Stimulated activated CD8-positive, alpha-beta memory T cell treated with anti-CD3 and anti-CD28 coated beads, Interleukin-12 subunit alpha, Interleukin-12 subunit beta, amount 100 ng/mL, for 4 hours (primary cell): ENCODE data around the gene PTPMT1.
A peak's percentile ranks its signal among the peaks of the same experiment; 100 is the strongest.

Experiments used
- DNase-seq: peaks from one replicate; pipeline ENCODE4 v3.0.0-alpha.2; 2020; ENCODE audit warnings: low read depth

Gene PTPMT1

DNA sequence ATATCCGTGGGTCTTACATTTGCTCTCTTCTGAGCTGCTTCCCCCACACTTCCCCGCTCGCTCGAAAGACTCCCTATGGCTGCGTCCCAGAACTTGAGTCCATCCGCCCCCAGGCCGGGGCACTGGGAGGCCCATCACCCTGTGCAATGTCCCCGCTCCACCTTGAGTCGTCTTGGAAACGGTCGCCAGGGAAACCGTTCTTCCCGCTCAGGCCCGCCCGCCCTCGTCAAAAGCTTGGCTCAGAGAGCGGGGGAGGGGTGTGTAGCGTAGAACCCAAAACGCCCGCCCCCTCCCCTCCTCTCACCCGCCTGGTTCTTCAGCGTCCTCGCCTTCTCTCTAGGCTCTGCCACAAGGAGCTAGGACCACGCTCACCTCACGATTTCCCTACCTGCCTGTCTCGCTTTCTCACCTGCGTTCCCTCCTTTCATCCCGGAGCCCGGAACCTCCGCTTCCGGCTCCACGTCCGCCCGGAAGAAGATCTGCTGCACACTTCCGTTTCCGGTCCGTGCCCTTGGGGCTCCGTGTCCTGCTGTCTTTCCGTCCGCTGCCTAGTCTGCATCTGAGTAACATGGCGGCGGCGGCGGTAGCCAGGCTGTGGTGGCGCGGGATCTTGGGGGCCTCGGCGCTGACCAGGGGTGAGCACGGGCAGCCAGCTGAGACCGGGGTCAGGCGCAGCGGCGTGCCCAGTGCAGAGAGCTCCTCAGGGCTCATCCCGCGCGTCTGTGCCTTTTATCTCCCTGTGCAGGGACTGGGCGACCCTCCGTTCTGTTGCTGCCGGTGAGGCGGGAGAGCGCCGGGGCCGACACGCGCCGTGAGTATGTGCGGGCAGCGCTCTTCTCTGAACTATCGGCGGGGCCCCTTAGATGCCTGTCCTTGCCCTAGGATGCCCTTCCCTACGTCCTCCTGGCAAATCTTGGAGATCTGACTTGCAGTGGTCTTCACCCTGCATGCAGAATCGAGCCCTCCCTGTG, 13.4 kb downstream of the PTPMT1 start, which contains the start of the genes KBTBD4 and NDUFS3:
Gene KBTBD4, minus strand, starts transcription at position 447 of the 971 bp plus-strand sequence. Its CDS starts 19 bp downstream, at position 428.
Gene NDUFS3, plus strand, starts transcription at position 551 of the 971 bp plus-strand sequence. Its CDS starts 18 bp downstream, at position 569.
- peak; percentile 74 for DNase-seq

- no peak for DNase-seq
Measured at GRCh38 chr11:47583844-47584243, 18.4 kb downstream of the PTPMT1 start.

GRCh38 chr11:47586098-47586855, 20.9 kb downstream of the PTPMT1 start, which contains the start of gene FAM180B:
TSS of gene FAM180B (plus strand) at chr11:47586678. CDS start at chr11:47586769, 91 bp downstream.
- DNase-seq = no peak

DNA sequence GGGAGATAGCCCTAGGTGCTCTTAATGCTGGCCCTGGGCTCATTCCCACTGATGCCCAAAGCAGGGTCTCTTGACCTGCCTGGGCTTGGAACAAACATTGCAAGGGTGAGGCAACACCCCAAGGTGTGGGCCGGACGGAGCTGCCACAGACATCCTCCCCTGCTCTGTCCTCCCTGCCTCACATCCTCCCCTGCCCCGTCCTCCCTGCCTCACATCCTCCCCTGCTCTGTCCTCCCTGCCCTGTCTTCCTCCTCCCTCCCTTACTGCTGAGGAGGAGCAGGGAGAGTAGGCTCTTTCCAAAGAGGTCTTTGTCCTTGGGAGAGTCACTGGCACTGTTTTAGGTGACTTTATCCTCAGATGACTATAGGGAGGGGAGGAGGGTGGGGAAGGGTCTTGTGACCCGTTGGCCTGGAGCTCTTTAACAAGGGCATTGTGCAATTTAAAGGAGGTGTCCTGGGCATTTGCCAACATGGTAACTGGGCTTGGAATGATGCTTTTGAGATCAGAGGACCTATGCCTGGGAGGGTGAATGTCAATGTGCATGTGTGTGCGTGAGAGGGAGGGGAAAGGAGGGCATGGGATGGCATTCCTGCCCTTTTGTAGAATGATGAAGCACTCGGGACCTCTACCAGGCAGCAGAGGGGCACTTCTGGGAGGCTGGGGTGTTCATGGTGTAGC, 21.8 kb downstream of the PTPMT1 start:
- no peak for DNase-seq

DNA sequence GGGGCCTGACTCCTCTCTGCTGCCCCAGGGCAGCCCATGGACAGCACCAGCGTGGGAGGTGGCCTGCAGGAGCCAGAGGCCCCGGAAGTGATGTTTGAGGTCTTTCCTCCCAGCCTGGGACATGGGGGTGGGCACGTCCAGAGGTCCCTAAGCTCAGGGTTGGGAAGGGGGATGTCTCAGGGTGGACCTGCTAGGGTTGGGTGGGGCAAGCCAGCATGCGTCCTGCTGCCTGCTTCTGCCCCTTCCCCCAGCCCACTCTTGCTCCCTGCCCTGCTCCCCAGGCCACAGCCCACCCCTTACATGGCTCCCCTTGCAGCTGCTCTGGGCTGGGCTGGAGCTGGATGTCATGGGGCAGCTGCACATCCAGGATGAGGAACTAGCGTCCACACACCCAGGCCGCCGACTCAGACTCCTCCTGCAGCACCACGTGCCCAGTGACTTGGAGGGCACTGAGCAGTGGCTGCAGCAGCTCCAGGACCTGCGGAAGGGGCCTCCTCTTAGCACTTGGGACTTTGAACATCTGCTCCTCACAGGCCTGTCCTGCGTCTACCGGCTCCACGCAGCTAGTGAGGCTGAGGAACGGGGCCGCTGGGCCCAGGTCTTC, 22.4 kb downstream of the PTPMT1 start:
- DNase-seq = no peak

DNA sequence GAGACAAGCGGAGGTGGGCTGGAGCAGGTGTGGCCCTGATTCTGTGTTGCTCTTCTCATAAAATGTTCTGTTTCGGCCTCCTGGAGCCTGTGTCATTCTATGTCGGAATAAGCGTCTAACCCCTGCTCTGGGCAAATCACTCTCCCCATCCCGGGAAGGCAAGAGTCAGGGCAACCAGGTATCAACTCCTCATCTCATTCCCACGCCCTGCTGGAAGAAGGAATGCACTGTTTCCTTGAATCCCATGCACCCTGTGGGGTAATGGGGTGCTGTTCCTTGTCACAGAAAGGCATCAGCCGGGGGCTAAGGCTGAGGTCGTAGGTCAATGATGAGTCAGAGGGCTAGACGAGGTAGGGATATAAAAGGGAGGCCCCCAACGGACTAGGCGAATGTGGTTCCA, 23.7 kb downstream of the PTPMT1 start:
- DNase-seq = no peak

DNA sequence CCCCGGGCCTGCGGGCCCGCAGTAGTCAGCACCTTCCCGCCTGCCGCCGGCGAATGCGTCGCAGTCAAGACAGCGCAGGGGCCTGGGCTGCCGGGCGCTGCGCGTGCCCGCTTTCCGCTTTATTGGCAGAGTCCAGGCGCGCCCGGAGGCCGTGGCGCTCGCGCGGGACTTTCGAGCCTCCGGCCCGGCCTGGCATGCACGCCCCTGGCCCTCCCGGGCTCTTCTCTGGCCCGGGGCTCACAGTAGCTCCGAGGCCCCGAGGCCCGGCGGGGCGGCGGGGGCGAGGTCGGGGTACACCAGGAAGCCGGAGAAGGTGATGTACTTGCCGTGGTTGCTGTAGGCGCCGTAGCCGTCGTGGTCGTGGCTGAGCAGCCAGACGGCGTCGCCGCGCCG, 24.2 kb downstream of the PTPMT1 start:
- no peak for DNase-seq

- no peak for DNase-seq
Measured at GRCh38 chr11:47589977-47590861, 24.8 kb downstream of the PTPMT1 start.

DNA sequence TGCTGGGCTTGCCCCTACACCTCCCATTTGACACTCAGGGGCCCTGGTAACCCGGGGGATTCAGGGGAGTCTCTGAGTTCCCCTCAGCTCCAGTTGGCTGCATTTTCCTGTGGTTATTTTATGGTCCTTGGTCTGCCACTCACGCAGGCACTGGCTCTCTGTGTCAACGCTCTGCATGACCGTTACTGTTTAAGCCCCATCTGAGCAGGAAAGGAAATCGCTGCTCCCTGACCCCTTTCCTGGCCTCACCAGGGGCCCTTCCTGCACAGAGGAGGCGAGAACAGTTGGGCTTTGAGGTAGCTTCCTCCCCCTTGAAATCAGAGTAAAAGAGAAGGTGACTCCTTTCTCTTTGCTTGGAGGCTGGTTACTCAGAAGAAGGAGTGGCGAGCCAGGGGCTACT, 26.4 kb downstream of the PTPMT1 start:
- no peak for DNase-seq

DNA sequence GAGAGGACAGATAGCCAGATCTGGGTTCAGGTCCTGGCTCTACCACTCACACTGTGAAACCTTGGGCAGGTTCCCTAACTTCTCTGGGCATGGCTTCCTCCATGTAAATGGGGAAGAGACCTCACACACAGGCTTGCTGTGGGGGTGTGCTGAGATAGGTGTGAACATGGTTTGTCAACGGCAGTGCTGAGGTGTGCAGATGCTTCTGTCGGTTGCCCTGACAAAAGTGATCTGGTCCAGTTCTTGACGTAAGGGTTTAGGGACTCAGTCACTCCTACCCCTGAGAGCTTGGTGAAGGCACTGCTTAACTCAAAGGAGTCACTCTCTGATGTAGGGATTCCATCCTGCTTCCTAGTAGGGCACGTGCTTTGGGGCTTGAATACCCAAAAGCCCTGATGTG, 26.9 kb downstream of the PTPMT1 start:
- no peak for DNase-seq

DNA sequence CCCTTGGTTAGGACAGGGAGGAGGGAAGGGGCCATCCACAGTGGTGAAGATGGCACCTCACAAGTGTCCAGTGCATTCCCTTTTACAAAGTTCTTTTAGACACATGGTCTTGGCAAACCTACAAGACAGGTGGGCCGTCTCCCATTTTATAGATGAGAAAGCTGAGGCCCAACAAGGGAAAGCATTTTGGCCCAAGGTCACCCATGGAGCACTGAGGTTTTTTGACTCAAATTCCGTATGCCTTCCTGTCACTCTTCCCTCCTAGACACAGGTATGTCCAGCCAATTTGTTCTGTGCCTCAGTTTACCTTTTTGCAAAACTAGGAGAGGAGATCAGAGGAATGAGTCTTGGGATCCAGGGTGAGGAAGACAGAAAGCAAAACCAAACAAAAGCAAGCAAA, 27.6 kb downstream of the PTPMT1 start:
- no peak for DNase-seq

- no peak for DNase-seq
Measured at GRCh38 chr11:47593492-47593933, 28.1 kb downstream of the PTPMT1 start.

DNA sequence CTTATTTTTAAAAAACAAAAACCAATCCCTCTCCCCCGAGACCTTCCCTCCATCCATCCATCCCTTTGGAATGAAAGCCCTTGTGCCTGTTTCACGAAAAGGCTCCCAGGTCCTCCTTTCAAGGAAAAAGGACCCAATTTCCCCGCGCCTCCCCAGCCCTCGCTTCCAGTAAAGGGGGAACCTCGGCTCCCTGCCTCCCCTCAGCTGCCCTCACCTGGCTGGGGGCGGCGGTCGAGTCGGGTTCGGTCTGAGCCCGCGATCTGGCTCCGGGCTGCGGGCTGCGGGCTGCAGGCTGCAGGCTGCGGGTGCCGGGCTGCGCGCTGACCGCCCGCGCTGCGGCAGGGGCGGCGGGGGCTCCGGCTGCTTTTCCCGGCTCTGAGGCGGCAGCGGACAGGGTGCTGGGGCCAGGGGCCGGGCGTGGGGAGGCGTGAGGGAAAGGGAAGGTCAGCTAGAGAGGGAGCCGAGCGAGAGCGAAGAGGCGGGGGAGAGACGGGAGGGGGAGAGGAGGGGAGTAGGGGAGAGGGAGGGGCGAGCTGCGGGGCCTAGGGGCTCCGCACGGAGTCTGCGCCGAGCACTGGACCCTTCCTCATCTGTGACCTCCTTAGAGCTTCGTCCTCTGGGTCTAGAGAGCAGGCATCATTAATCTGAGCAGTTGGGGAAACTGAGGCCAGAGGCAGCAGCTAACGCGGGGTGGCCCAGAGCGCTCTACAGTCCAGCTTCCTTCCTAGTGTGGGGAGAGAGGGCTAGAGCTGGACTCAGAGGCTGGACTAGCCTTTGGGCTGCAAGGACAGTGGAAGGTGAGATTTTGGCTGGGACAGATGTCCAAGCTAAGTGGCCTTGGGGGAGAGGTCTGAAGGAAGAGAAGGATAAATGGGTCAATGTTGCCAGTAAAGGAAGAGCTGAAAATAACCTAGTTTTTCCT, 28.8 kb downstream of the PTPMT1 start, which contains the start of gene C1QTNF4:
Gene C1QTNF4, minus strand, starts transcription at position 478 of the 922 bp plus-strand sequence. CDS start 3,601 bp downstream, outside the sequence.
- DNase-seq = no peak

DNA sequence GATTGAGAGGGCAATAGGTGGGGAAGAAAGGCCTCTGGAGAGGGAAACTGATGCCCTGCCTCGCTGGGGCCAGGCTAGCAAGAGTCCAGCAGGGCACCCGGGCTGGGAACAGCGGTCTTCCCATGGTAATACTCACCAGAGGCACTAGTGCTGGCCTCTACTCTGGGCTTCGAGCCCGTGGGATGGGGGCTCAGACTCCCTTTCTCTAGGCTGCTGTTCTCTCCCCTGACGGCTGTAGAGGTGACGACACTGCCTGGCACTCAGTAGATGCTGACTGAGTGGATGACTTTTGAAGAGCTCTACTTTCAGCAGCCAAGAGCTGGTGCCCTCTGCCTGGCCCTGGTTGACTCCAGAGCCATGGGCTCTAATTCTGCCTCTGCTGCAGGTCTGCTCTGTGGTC, 29.6 kb downstream of the PTPMT1 start:
- DNase-seq = no peak

DNA sequence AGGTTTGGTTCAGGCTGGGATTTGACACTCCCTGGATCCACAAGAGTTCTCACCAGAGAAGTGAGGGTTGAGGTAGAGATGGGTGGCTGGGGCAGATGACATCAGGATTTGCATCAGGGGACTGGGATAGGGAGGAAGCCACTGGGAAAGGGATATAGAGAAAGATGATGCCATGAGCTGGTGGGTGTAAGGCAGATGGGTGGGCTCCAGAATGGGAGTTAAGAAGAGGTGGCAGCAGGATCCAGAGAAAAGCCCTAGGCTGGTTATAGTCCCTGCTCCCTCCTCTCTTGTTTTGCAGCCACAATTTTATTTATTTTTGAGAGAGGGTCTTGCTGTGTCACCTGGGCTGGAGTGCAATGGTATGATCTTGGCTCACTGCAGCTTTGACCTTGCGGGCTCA, 30.6 kb downstream of the PTPMT1 start:
- DNase-seq = no peak

GRCh38 chr11:47599902-47600301, 34.5 kb downstream of the PTPMT1 start:
- no peak for DNase-seq

DNA sequence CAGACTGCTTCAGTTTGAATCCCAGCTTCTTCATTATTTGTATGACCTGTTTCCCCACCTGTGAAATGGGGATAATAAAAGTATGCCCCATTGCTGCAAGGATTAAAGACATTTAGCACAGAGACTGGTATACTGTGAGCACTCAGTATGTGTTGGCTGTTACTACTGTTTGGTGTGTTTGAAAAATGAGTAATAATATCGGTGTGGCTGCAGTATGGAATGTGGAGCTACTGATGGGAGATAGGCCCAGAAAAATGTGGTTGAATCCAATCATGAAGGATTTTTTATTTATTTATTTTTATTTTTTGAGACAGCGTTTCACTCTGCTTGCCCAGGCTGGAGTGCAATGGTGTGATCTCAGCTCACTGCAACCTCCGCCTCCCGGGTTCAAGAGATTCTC, 37.9 kb downstream of the PTPMT1 start:
- DNase-seq = no peak

- DNase-seq = no peak
Measured at GRCh38 chr11:47605921-47606320, 40.5 kb downstream of the PTPMT1 start.

DNA sequence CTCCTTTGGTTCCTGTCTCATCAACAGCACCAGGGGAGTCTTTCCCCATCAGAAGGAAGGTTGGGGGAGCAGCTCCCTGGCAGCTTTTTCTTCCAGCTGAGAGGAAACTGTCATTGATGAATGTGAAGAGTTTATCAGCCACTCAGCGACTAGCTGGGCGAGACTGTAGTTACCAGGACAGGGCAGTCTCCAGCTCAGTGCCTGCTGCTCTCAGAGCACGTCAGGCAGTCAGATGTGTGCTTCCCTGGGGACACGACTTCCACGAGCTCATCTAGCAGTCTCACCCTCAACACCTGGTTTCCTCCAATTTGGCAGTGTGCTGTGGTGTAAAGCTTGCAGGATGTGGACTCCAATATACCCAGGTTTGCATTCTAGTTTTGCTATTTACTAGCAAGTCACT, 41.3 kb downstream of the PTPMT1 start:
- no peak for DNase-seq
